Astrocyte of the hippocampus (primary cell): ENCODE measurements around the gene DSCAM.
A peak's percentile ranks its signal among the peaks of the same experiment; 100 is the strongest.

ENCODE experiments used
- DNase-seq: peaks from one replicate; pipeline ENCODE4 v3.0.0; 2011; ENCODE audit warnings: low read depth, low spot score

DSCAM gene

GRCh38 chr21:40707656-40708244 lies 139.2 kb downstream of the DSCAM start:
- no peak for DNase-seq

GRCh38 chr21:40706806-40707655 lies 139.9 kb downstream of the DSCAM start:
- peak; percentile 1 for DNase-seq

- DNase-seq = no peak
These were observed 140.8 kb downstream of the DSCAM start for GRCh38 chr21:40706176-40706575.

- DNase-seq = no peak
These were observed 142.8 kb downstream of the DSCAM start for GRCh38 chr21:40704141-40704540.

GRCh38 chr21:40699366-40699765 lies 147.6 kb downstream of the DSCAM start:
- no peak for DNase-seq

- no peak for DNase-seq
These were observed 150.7 kb downstream of the DSCAM start for GRCh38 chr21:40696246-40696645.

GRCh38 chr21:40689840-40690360 lies 157.1 kb downstream of the DSCAM start:
- DNase-seq = no peak

- no peak for DNase-seq
These were observed 157.7 kb downstream of the DSCAM start for GRCh38 chr21:40689217-40689616.

- DNase-seq = no peak
These were observed 158.7 kb downstream of the DSCAM start for GRCh38 chr21:40688106-40688864.

- no peak for DNase-seq
These were observed 159.3 kb downstream of the DSCAM start for GRCh38 chr21:40687625-40688024.

- DNase-seq = no peak
These were observed 160.4 kb downstream of the DSCAM start for GRCh38 chr21:40686526-40686925.

- no peak for DNase-seq
These were observed 161.8 kb downstream of the DSCAM start for GRCh38 chr21:40685141-40685540.

- DNase-seq = no peak
These were observed 162.2 kb downstream of the DSCAM start for GRCh38 chr21:40684726-40685125.

- no peak for DNase-seq
These were observed 163.6 kb downstream of the DSCAM start for GRCh38 chr21:40683349-40683748.

GRCh38 chr21:40681164-40681859 lies 165.6 kb downstream of the DSCAM start:
- DNase-seq = no peak

- no peak for DNase-seq
These were observed 166.6 kb downstream of the DSCAM start for GRCh38 chr21:40680311-40680710.

GRCh38 chr21:40678681-40679284 lies 168.2 kb downstream of the DSCAM start:
- DNase-seq = no peak

GRCh38 chr21:40675017-40675416 lies 171.9 kb downstream of the DSCAM start:
- DNase-seq = no peak

- no peak for DNase-seq
These were observed 174.4 kb downstream of the DSCAM start for GRCh38 chr21:40672602-40673001.

GRCh38 chr21:40671716-40672115 lies 175.2 kb downstream of the DSCAM start:
- peak; percentile 28 for DNase-seq
